ENCODE results near the gene GNA12.

The GNA12 gene

DNA sequence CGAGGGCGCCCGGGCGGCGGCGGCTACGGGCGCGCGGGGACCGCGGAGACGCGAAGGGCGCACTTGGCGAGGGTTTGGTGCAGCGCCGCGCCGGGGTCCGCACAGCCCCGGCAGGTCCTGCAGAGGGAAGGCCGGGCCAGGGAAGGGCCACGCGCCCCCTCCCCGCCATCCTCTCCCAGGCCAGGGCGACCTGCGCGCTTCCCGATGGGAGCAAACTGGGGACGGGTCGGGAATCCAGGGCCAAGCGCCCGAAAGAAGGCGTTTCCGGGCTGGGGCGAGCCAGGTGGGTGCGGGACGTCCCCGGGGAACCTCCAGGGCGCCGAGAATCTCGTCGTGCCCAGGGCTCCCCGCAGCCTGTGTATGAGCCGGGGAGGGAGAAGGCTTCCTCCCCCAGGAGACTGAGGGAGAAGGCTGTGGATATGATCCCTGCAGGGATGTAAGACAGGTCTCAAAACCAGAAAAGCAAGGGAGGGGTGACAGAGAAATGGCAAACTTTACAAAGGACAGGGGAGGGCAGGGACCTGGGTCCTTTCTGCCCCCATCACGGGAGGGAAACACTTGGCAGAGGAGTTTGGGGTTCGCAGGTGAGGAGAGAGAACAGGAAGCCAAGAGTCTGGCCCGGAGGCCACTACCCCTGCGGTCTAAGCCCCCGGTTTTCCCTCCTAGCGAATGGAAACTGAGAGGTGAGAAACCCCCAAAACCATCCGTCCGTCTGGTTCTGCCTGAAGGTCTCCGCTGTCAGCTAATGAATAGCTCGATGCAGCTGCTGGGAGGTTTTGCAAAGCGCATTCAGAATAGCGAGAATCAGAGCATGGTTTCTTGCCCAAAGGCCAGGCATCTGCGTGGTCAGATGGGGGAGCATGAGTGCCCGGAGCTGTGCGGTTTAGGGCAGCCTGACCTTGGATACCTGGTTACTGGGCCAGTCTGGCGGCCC lies 155.4 kb downstream of the GNA12 start:
- H3K27ac ChIP-seq (ENCODE audit: low read depth, low read length): no peak overlapping the region
- no peaks in the 10 kb centered on the region for H3K9me3 ChIP-seq (ENCODE audit: control insufficient read depth in 1 of 2, low read length in 2 of 2)
- peaks cover 28 to 41% of the 10 kb centered on the region in 2 donors for H3K27me3 ChIP-seq (ENCODE audit: control insufficient read depth in 1 of 2, insufficient read depth in 2 of 2, low read length in 2 of 2)
- H3K9ac ChIP-seq (ENCODE audit: low read depth in 1 of 2, low read length in 2 of 2): no peak overlapping the region
- H3K4me3 ChIP-seq (ENCODE audit: low read depth in 1 of 2, low read length in 2 of 2): no peak overlapping the region
- peaks cover 0 to 22% of the 10 kb centered on the region in 2 donors for H3K4me1 ChIP-seq (ENCODE audit: control insufficient read depth in 1 of 2, insufficient read depth in 2 of 2, low read length in 2 of 2)
- H3K36me3 ChIP-seq (ENCODE audit: control insufficient read depth in 1 of 2, insufficient read depth in 2 of 2, low read length in 2 of 2): no peaks in the 10 kb centered on the region

DNA sequence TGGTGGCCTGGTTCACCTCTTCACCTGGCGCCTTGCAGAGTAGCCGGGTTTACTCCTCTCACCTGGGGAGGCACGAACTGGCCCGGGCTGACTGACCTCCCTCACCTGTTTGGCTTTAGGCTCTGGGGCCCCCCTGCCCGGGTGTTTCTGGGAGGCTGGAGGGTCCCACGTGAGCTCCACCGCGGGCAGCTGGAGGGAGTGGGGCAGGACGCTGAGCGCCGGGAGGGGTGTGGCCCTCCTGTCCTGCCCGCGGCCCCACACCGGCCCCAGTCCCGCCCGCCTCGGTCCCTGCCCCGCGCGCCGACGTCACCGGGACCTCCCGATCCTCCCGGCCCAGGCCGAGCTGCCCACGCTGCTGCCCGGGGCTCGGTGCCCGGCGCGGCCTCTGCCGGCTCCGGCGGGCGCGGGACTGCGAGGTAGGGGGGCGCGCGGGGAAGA lies 156.2 kb downstream of the GNA12 start, which contains the start of gene AMZ1:
Gene AMZ1, plus strand, starts transcription at position 322 of the 438 bp plus-strand sequence. CDS start 12,250 bp downstream, outside the sequence.
- Histone ChIP-seq H3K36me3 (ENCODE audit: control insufficient read depth in 1 of 2, insufficient read depth in 2 of 2, low read length in 2 of 2) (no peaks in the 10 kb centered on the region), H3K9ac (ENCODE audit: low read depth in 1 of 2, low read length in 2 of 2) (no peak within 1 kb of the TSS), H3K4me3 (ENCODE audit: low read depth in 1 of 2, low read length in 2 of 2) (no peak within 1 kb of the TSS), H3K9me3 (ENCODE audit: control insufficient read depth in 1 of 2, low read length in 2 of 2) (peaks cover 0 to 2% of the 10 kb centered on the region in 2 donors), H3K4me1 (ENCODE audit: control insufficient read depth in 1 of 2, insufficient read depth in 2 of 2, low read length in 2 of 2) (peaks cover 0 to 21% of the 10 kb centered on the region in 2 donors), H3K27me3 (ENCODE audit: control insufficient read depth in 1 of 2, insufficient read depth in 2 of 2, low read length in 2 of 2) (peaks cover 28 to 41% of the 10 kb centered on the region in 2 donors), H3K27ac (ENCODE audit: low read depth, low read length) (no peak within 1 kb of the TSS)

DNA sequence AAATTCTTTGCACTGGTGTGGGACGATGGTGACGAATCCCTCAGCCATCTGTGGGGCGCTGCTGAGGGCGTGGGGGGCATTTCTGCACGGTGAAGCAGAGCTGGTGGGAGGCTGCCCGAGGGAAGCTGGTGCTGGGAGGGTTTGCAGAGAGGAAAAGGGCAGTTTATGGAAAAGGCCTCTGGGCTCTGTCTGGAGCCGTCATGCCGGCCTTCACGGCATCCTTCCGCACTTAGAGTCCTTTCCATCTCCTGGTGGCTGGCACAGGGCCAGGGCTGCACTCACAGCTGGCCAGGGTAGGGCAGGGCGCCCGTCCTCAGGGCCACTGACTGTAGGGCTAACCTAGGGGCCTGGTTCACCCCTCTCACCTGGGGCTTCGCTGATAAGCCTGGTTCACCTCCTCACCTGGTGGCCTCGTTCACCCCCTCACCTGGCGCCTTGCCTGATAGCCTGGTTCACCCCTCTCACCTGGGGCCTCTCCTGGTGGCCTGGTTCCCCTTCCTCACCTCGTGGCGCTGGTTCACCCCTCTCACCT lies 156.7 kb downstream of the GNA12 start:
- Histone ChIP-seq H3K9ac (ENCODE audit: low read depth in 1 of 2, low read length in 2 of 2) (no peak overlapping the region), H3K4me1 (ENCODE audit: control insufficient read depth in 1 of 2, insufficient read depth in 2 of 2, low read length in 2 of 2) (peaks cover 0 to 16% of the 10 kb centered on the region in 2 donors), H3K4me3 (ENCODE audit: low read depth in 1 of 2, low read length in 2 of 2) (no peak overlapping the region), H3K27me3 (ENCODE audit: control insufficient read depth in 1 of 2, insufficient read depth in 2 of 2, low read length in 2 of 2) (peaks cover 31 to 43% of the 10 kb centered on the region in 2 donors), H3K9me3 (ENCODE audit: control insufficient read depth in 1 of 2, low read length in 2 of 2) (peaks cover 0 to 2% of the 10 kb centered on the region in 2 donors), H3K36me3 (ENCODE audit: control insufficient read depth in 1 of 2, insufficient read depth in 2 of 2, low read length in 2 of 2) (no peaks in the 10 kb centered on the region), H3K27ac (ENCODE audit: low read depth, low read length) (no peak overlapping the region)

DNA sequence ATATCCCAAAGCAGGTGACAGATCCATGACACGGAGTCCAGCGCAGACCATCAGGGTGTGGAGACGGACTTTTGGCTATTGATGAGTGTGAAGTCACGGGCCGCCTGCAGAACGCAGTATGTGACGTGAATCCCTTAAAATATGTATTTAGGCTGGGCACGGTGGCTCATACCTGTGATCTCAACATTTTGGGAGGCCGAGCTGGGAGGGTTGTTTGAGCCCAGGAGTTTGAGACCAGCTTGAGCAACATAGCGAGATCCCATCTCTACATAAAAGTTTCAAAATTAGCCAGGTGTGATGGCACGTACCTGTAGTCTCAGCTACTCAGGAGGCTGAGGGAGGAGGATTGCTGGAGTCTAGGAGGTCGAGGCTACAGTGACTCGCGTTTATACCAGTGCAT lies 158.0 kb downstream of the GNA12 start:
- Histone ChIP-seq H3K27ac (ENCODE audit: low read depth, low read length) (no peak overlapping the region), H3K4me3 (ENCODE audit: low read depth in 1 of 2, low read length in 2 of 2) (no peak overlapping the region), H3K36me3 (ENCODE audit: control insufficient read depth in 1 of 2, insufficient read depth in 2 of 2, low read length in 2 of 2) (no peaks in the 10 kb centered on the region), H3K9me3 (ENCODE audit: control insufficient read depth in 1 of 2, low read length in 2 of 2) (peaks cover 0 to 2% of the 10 kb centered on the region in 2 donors), H3K27me3 (ENCODE audit: control insufficient read depth in 1 of 2, insufficient read depth in 2 of 2, low read length in 2 of 2) (peaks cover 35 to 47% of the 10 kb centered on the region in 2 donors), H3K9ac (ENCODE audit: low read depth in 1 of 2, low read length in 2 of 2) (no peak overlapping the region), H3K4me1 (ENCODE audit: control insufficient read depth in 1 of 2, insufficient read depth in 2 of 2, low read length in 2 of 2) (peaks cover 0 to 15% of the 10 kb centered on the region in 2 donors)

DNA sequence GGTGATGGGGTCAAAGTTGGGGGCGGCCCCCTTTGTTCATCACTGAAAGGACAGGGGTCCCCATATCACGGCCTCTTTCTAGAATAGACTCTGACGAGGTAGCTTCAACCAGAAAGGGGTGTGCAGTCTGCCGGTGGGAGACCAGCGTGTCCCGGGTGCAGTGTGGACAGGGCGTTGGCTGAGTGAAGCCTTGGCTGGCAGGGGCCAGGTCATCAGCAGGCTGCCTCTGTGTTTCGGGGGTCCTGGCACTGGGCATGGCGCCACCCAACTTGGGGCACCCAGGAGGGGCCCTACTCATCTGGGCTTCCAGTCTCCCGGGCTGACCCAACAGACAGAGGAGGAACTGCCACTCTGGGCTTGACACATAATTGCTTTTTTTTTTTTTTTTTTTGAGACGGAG lies 159.6 kb downstream of the GNA12 start:
- no peaks in the 10 kb centered on the region for H3K36me3 ChIP-seq (ENCODE audit: control insufficient read depth in 1 of 2, insufficient read depth in 2 of 2, low read length in 2 of 2)

DNA sequence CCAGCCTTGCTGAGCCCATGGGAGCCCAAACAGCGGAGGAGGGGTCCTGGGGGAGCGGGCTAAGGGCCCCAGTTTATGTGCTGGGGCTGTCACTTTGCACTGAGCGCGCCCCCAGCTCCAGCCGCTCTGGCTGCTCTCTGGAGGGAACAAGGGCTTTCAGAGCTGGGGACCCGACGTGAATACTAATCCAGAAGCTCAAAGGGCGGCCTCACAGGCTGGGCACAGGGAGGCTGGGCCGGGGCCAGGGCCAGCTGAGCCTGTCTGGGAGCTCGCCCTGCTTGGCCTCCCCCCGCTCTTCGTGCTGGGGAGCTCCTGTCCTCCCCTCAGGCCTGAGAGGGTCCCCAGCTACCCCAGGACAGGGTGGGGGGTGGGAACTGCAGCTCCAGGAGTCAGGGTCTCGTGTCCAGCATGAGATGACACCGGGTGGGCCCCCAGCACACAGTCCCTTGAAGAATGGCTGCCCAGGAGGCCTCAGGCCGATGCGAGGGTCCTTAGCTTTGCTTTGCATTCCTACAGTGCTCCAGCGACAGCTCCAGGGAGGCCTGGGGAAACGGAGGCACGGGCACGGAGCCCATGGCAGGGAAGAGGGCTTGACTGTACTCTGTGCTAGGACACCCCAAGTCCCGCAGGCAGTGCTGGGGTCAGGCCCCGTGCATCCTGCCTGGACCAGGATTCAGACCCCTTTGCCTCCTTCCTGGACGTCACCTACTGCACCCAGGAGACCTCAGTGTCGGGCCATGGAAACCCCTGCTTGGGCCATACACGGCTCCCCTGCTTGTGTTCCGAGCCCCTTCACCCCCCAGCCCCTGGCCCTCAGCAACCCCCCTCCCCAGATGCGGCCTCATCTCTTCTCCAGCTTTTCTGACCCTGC lies 161.9 kb downstream of the GNA12 start:
- H3K4me1 ChIP-seq (ENCODE audit: control insufficient read depth in 1 of 2, insufficient read depth in 2 of 2, low read length in 2 of 2): no peaks in the 10 kb centered on the region
- no peak overlapping the region for H3K9ac ChIP-seq (ENCODE audit: low read depth in 1 of 2, low read length in 2 of 2)
- no peaks in the 10 kb centered on the region for H3K36me3 ChIP-seq (ENCODE audit: control insufficient read depth in 1 of 2, insufficient read depth in 2 of 2, low read length in 2 of 2)
- peaks cover 9 to 22% of the 10 kb centered on the region in 2 donors for H3K27me3 ChIP-seq (ENCODE audit: control insufficient read depth in 1 of 2, insufficient read depth in 2 of 2, low read length in 2 of 2)
- H3K9me3 ChIP-seq (ENCODE audit: control insufficient read depth in 1 of 2, low read length in 2 of 2): peaks cover 0 to 2% of the 10 kb centered on the region in 2 donors
- no peak overlapping the region for H3K4me3 ChIP-seq (ENCODE audit: low read depth in 1 of 2, low read length in 2 of 2)
- H3K27ac ChIP-seq (ENCODE audit: low read depth, low read length): no peak overlapping the region

More for the DNA sequence above, 159.6 kb downstream of the GNA12 start:
- Histone ChIP-seq H3K27me3 (ENCODE audit: control insufficient read depth in 1 of 2, insufficient read depth in 2 of 2, low read length in 2 of 2) (peaks cover 28 to 42% of the 10 kb centered on the region in 2 donors), H3K9me3 (ENCODE audit: control insufficient read depth in 1 of 2, low read length in 2 of 2) (peaks cover 0 to 2% of the 10 kb centered on the region in 2 donors), H3K4me3 (ENCODE audit: low read depth in 1 of 2, low read length in 2 of 2) (no peak overlapping the region), H3K4me1 (ENCODE audit: control insufficient read depth in 1 of 2, insufficient read depth in 2 of 2, low read length in 2 of 2) (peaks cover 0 to 15% of the 10 kb centered on the region in 2 donors), H3K27ac (ENCODE audit: low read depth, low read length) (no peak overlapping the region), H3K9ac (ENCODE audit: low read depth in 1 of 2, low read length in 2 of 2) (no peak overlapping the region)

DNA sequence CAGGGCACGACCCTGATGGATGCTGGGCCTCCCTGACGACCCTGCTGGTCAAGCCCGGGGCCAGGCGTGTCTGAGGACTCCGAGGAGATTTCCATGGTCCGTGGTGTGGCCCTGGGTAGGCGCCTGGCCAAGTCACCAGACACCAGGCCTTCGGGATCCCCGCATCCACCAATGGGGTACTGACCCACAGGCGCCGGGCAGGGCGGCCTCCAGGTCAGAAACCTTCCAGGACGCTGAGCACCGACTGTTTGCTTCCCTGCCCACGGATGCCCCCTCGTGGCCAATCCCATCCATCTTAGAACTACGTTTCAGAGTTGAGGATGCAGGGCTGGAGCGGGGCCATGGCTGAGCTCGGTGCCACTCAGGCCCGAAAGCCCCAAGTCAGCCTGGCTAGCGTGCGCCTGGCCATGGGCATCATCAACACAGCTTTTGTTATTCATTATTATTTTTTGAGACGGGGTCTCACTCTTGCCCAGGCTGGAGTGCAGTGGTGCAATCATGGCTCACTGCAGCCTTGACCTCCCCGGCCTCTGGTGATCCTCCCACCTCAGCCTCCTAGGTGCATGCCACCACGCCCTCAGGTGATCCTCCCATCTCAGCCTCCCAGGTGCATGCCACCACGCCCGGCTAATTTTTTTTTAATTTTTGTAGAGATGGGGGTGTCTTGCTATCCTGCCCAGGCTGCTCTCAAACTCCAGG lies 163.2 kb downstream of the GNA12 start:
- Histone ChIP-seq H3K4me1 (ENCODE audit: control insufficient read depth in 1 of 2, insufficient read depth in 2 of 2, low read length in 2 of 2) (no peaks in the 10 kb centered on the region), H3K9ac (ENCODE audit: low read depth in 1 of 2, low read length in 2 of 2) (no peak overlapping the region), H3K27me3 (ENCODE audit: control insufficient read depth in 1 of 2, insufficient read depth in 2 of 2, low read length in 2 of 2) (peaks cover 7 to 18% of the 10 kb centered on the region in 2 donors), H3K9me3 (ENCODE audit: control insufficient read depth in 1 of 2, low read length in 2 of 2) (peaks cover 0 to 2% of the 10 kb centered on the region in 2 donors), H3K27ac (ENCODE audit: low read depth, low read length) (no peak overlapping the region), H3K36me3 (ENCODE audit: control insufficient read depth in 1 of 2, insufficient read depth in 2 of 2, low read length in 2 of 2) (no peaks in the 10 kb centered on the region), H3K4me3 (ENCODE audit: low read depth in 1 of 2, low read length in 2 of 2) (no peak overlapping the region)

DNA sequence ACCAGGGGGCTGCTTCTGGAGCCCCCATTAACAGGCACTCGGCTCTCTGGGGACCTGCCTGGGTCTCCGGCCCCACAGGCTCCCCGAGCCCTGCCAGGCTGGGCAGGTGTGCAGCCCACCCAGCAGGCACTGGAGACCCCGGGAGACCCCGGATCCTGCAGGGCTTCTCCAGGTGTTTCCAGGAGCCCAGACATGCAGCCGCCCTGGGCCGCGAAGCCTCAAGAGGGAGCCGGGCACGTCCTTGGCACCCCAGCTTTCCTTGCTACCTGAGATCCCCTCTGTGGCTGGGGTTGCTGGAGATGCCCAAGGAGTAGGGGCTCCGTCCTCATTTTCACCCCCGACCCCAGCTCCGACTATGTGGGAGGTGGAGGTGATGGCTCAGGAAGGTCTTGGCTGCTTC lies 163.9 kb downstream of the GNA12 start:
- Histone ChIP-seq H3K4me1 (ENCODE audit: control insufficient read depth in 1 of 2, insufficient read depth in 2 of 2, low read length in 2 of 2) (no peaks in the 10 kb centered on the region), H3K9me3 (ENCODE audit: control insufficient read depth in 1 of 2, low read length in 2 of 2) (peaks cover 2 to 3% of the 10 kb centered on the region in 2 donors), H3K36me3 (ENCODE audit: control insufficient read depth in 1 of 2, insufficient read depth in 2 of 2, low read length in 2 of 2) (no peaks in the 10 kb centered on the region), H3K27me3 (ENCODE audit: control insufficient read depth in 1 of 2, insufficient read depth in 2 of 2, low read length in 2 of 2) (peaks cover 7 to 16% of the 10 kb centered on the region in 2 donors), H3K4me3 (ENCODE audit: low read depth in 1 of 2, low read length in 2 of 2) (no peak overlapping the region), H3K9ac (ENCODE audit: low read depth in 1 of 2, low read length in 2 of 2) (no peak overlapping the region), H3K27ac (ENCODE audit: low read depth, low read length) (no peak overlapping the region)

Data from duodenal mucosa (tissue), 2 donors.